NB4 (cell line): ENCODE measurements around the gene PPP4R4.

Experiments used
- DNase-seq: peaks from one replicate; pipeline ENCODE4 v3.0.0; 2010; ENCODE audit warnings: low read depth
- H3K4me3 ChIP-seq: one replicate; pipeline ENCODE4 v1.5.1; 2011; ENCODE audit warnings: mild to moderate bottlenecking, low read depth, low read length, moderate library complexity
- CTCF ChIP-seq: IDR thresholded peaks from one replicate; pipeline ENCODE4 v1.5.1; 2012; ENCODE audit warnings: low read depth, low read length
- MAX ChIP-seq: IDR thresholded peaks from 2 replicates; pipeline ENCODE4 v1.6.1; 2011; ENCODE audit warnings: low read depth, low read length
- MYC ChIP-seq: IDR thresholded peaks from 2 replicates; pipeline ENCODE4 v1.6.1; 2011; ENCODE audit warnings: low read depth, low read length
- POLR2A ChIP-seq: IDR thresholded peaks from 2 replicates; pipeline ENCODE4 v1.6.1; 2011; ENCODE audit warnings: mild to moderate bottlenecking; ENCODE audit not compliant: insufficient read length; ENCODE audit errors: extremely low read depth

Gene PPP4R4

DNA sequence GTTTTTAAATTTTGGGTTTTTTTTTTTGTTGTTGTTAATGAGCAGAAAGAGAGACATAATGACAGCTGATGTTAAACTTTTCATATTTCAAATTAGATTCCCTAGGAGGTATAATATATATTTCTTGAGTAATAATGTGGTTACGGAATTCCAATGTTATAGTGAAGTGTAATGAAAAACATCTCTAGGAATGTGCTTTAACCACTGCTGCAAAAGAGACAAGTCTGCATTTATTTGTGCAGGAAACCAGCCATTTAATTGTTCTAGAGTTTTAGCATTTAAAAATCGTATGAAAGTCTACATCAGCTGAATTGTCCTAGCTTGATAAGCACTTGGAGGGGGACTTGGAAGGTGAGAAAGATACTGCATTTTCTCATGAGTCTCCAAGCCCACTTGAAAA lies 104.6 kb downstream of the PPP4R4 start:
- no peak for DNase-seq
- H3K4me3 ChIP-seq = no peak overlapping the region
- no peak for TF ChIP-seq MAX

DNA sequence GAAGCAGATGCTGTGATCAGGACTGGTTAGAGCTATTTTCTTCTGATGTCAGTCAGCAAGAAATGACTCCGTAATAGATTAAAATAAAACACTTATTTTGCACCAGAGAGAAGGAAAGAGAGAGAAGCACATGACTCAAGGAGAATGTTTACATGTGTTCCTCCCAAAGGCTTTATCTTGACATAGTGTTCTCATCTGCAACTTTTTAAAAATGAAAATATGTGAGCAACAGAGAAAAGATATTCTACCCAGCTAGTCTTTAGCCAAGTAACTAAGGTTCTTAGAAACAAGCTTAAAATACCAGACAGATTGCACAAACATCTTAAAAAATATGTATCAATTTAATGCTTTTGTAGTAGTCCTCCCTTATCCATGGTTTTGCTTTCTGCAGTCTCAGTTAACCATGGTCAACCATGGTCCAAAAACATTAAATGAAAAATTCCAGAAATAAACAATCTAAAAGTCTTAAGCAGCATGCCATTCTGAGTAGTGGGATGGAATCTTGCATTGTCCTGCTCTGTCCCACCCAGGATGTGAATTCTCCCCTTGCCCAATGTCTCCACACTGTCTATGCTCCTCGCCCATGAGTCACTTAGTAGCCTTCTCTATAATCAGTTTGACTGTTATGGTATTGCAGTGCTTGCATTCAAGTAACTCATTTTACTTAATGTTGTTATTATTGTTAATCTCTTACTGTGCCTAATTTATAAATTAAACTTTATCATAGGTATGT lies 109.0 kb downstream of the PPP4R4 start:
- no peak overlapping the region for H3K4me3 ChIP-seq
- DNase-seq = no peak
- no peak for TF ChIP-seq MAX
- TF ChIP-seq MYC = no peak
- TF ChIP-seq CTCF = no peak
- TF ChIP-seq POLR2A = no peak

- no peak overlapping the region for H3K4me3 ChIP-seq
- TF ChIP-seq MYC (no peak), CTCF (no peak), POLR2A (no peak), MAX (no peak)
- DNase-seq = no peak
Measured at GRCh38 chr14:94284221-94284620, 110.1 kb downstream of the PPP4R4 start.

GRCh38 chr14:94285158-94285557 lies 111.0 kb downstream of the PPP4R4 start:
- no peak overlapping the region for H3K4me3 ChIP-seq
- DNase-seq = no peak
- TF ChIP-seq MYC = no peak
- TF ChIP-seq CTCF = no peak
- TF ChIP-seq MAX = no peak
- no peak for TF ChIP-seq POLR2A

GRCh38 chr14:94288610-94289465 lies 114.7 kb downstream of the PPP4R4 start:
- TF ChIP-seq MAX (no peak), POLR2A (no peak), CTCF (no peak), MYC (no peak)
- no peak for DNase-seq
- H3K4me3 ChIP-seq = no peak overlapping the region

GRCh38 chr14:94290197-94290596 lies 116.1 kb downstream of the PPP4R4 start:
- no peak overlapping the region for H3K4me3 ChIP-seq
- DNase-seq = no peak
- TF ChIP-seq MAX = no peak
- no peak for TF ChIP-seq MYC
- no peak for TF ChIP-seq POLR2A
- no peak for TF ChIP-seq CTCF
